ENCODE data around the gene CLEC12A. TPM values are rescaled to one million over a fixed set of nuclear protein-coding genes. Genes with fewer than 3 reads are reported as not detected.

The CLEC12A gene
- total RNA-seq, result not detected in 2 replicates

GRCh38 chr12:9971181-9971580 lies at the start of gene CLEC12A:
CLEC12A (plus strand) TSS chr12:9971409; CDS start chr12:9971597, 188 bp downstream.

DNA sequence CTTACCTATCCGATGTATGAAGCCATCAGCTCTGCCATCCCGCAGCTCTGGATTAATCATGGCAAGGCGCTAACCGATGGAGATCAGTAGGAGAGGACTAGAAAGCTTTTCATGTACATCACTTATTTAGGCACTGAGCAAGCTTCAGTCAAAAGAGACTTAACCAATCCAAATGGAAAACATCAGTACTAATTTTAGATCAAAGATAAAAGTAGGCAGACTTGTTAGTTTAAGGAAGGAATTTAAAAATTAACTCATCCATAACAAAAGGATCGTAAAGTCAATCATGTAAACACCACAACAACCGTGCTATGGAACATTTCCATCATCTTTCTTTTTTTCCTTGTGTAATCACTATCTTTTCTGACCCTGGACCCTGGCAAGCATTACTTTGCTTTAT lies 38.9 kb upstream of the CLEC12A start, which contains the start of gene CLEC2A:
Gene CLEC2A (minus strand): TSS at position 101 of the 400 bp plus-strand sequence. CDS start 41 bp downstream, at position 60.

GRCh38 chr12:9999016-9999415 lies 27.8 kb downstream of the CLEC12A start, which contains the start of gene CLEC1B:
CLEC1B (minus strand) TSS chr12:9999121; CDS start chr12:9999100, 21 bp downstream.

DNA sequence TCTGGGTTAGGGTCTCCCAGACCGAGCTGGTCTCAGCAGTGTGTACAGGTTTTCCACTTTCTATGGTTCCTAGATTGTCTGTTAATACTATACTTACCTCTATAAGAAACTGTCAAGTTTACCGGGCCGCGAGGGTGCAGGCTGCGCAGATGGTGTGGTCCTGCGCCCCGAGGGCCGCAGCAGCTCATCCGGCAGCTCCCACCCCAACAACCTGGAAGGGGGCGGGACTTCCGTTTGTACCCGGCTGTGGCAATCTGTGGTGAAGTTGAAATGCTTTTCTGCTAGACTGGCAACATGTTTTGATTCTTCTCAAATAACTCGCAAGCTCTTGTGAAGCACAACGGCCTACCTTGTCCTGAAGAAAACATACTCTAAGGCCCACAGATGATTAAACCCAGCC lies 59.2 kb downstream of the CLEC12A start, which contains the start of gene CLEC9A:
Gene CLEC9A (plus strand): TSS at position 237 of the 400 bp plus-strand sequence. CDS start 22,006 bp downstream, outside the sequence.

Other genes starting within 250 kb of the CLEC12A start
- gene CLECL1, start 238.3 kb upstream of the CLEC12A start, total RNA-seq, result not detected in 2 replicates
- 0.08 and 1.0 TPM in 2 replicates for gene CD69, start 210.5 kb upstream of the CLEC12A start, total RNA-seq
- not detected in 2 replicates for gene KLRF1, start 143.9 kb upstream of the CLEC12A start, total RNA-seq
- gene CLEC2B, start 102.1 kb upstream of the CLEC12A start, total RNA-seq, result 8.6 and 9.8 TPM in 2 replicates
- gene KLRF2, start 89.9 kb upstream of the CLEC12A start, total RNA-seq, result not detected in 2 replicates
- not detected in 2 replicates for gene CLEC2A, start 39.0 kb upstream of the CLEC12A start, total RNA-seq
- gene CLEC1B, start 27.7 kb downstream of the CLEC12A start, total RNA-seq, result not detected in 2 replicates
- gene CLEC12B, start 39.2 kb downstream of the CLEC12A start, total RNA-seq, result not detected in 2 replicates
- gene CLEC9A, start 59.3 kb downstream of the CLEC12A start, total RNA-seq, result not detected in 2 replicates
- gene CLEC1A, start 127.6 kb downstream of the CLEC12A start, total RNA-seq, result 0.13 TPM in 1 of 2 replicates, not detected in the other
- gene CLEC7A, start 158.8 kb downstream of the CLEC12A start, total RNA-seq, result under 0.01 TPM in 1 of 2 replicates, not detected in the other
- gene OLR1, start 200.7 kb downstream of the CLEC12A start, total RNA-seq, result 4.0 and 10.1 TPM in 2 replicates
- gene TMEM52B, start 207.6 kb downstream of the CLEC12A start, total RNA-seq, result 3.8 and 13.8 TPM in 2 replicates
- gene GABARAPL1, start 241.5 kb downstream of the CLEC12A start, total RNA-seq, result 69.3 and 89.6 TPM in 2 replicates